GM18507 (cell line): ENCODE data around the gene ELK1.

Source experiments
- DNase-seq: peaks from one replicate; pipeline ENCODE4 v3.0.0; 2011; ENCODE audit warnings: low read depth; ENCODE audit not compliant: insufficient read length; ENCODE audit errors: extremely low spot score
- FAIRE-seq: peaks from 2 replicates; lab custom pipeline; 2011; peaks lifted over from hg19 to GRCh38; lab: Jason Lieb, UNC

ELK1 gene

DNA sequence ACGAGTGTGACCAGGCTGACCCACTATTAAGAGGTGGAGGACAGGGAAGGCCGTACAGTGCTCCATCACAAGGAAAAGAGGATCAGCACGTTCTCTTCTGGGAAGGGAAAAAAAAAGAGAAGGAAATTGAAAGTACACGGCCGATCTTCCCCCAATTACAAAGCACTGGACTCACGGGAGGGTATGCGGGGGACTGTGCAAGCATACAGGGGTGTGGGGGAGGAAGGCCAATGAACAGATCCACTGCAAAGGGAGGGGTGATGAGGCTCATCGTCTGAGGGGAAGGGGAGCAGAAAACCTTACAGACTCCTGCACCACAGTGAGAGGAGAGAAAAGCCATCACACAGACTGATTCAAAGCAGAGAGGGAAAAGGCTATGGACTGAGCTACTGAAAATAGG is 1.1 kb downstream of the ELK1 start:
- DNase-seq (no peak), FAIRE-seq (peak; percentile 65)

DNA sequence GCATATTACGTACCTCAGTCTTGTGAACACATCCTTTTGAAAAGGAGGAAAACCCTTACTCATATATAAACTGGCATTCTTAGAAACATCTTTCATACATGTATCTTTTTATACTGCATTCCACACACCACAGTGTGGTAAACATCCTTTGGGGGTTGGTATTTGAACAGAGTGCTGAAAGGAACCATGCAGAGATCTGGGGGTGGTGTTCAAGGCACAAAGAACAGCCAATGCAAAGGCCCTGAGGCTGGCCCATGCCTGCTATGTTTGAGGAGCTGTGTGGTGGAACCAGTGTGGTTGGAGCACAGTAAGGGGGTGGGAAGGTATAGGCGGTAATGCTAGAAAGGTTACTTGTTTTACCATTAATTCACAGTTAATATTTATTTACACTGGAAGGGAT is 2.0 kb downstream of the ELK1 start:
- DNase-seq (no peak), FAIRE-seq (peak; percentile 66)

GRCh38 chrX:47646636-47647035 is 3.7 kb downstream of the ELK1 start:
- DNase-seq (no peak), FAIRE-seq (no peak)

GRCh38 chrX:47645530-47645929 is 4.8 kb downstream of the ELK1 start:
- FAIRE-seq, result no peak
- DNase-seq, result no peak

DNA sequence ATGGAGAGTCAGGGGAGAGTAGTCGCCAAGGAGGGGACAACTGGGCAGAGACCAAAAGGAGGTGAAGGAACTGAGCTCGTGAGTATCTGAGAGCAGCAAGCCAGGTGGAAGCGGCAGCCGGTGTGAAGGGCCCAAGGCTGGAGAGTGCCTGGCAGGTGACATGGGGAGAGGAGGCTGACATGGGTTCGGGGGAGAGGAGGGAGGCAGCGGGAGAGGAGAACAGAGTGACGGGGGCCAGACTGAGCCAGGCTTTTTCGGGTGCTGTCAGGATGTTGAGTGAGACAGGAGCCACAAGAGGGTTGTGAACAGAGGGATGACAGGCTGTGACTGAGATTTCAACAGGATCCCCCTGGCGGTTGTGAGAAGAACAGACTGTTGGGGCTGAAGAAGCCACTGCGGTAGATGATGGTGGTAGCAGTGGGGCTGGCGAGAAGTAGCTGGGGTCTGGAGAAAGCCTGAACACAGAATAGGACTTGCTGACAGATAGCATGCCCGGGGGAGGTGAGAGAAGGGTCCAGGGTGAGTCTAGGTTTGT is 5.7 kb downstream of the ELK1 start:
- FAIRE-seq (peak; percentile 39), DNase-seq (no peak)

DNA sequence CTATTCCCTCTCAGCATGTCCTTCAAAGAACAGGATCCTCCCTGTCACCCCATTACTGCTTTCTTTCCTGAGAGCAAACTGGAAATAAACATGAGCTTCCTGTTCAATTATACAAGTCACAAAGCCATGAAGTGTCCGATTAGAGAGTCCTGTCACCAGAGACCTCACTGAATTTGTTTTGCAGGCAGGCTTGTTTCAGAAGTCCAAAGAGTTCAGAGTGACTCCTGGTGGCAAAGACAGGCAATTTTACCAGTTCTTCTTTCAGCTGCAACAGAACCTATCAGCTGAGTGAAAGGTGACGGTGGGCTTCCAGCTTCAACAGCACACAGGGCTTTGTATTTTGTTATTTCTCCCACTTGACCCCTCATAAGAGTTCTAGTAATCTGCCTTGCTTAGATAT is 6.4 kb downstream of the ELK1 start:
- no peak for FAIRE-seq
- DNase-seq, result no peak

DNA sequence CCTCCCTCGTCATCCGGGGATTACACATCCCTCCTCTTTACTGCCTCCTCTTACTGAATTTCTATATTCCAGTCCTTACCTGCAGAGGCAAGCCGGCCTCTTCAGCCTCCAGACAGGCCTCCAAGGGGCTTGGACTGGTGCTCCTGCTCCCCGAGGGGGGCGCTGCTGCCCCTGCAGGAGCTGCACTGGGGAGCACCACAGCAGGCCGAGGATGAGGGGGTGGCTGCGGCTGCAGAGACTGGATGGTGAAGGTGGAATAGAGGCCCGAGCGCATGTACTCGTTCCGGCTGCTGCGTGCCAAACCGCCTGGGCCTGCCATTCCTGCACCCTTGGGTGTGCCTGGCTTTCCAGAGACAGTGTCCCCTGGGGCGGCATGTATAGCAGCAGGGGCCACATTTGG is 11.5 kb downstream of the ELK1 start:
- FAIRE-seq (no peak), DNase-seq (no peak)

GRCh38 chrX:47637546-47638195 is 12.7 kb downstream of the ELK1 start:
- DNase-seq, result no peak
- peak; percentile 54 for FAIRE-seq

DNA sequence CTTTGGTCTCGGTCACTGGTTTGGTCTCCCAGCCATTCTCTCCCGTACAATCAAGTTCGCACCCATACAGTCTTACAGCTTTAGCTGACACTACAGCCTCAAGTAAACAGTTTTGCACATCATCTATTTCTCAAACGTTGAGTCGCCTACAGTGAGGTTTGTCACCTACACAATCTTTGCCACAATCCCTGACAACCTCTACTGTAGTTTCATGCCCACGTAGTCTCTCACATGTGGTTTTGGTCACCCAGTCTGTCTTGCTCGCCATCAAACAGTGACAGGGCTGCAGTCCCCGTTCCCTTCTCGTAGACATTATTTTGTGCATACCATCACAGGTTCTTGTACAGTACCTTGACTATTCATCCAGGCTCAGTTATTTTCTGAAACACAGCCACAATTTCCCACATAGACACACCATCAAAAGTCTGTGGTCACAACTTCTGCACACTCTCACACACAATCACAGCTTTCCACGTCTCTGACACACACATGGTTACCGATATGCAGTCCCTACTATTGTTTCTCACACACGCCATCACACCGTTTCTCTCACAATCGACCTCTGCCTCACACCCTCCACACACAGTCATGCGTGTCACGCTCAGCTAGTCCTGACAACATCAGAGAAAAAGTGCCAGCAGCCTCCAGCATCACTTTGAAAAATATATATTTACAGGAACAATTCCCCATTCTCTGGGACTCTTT is 15.3 kb downstream of the ELK1 start:
- DNase-seq (no peak), FAIRE-seq (no peak)

- FAIRE-seq (no peak), DNase-seq (no peak)
Measured at GRCh38 chrX:47633689-47634590, 16.4 kb downstream of the ELK1 start.

- DNase-seq (no peak), FAIRE-seq (no peak)
Measured at GRCh38 chrX:47632666-47633065, 17.7 kb downstream of the ELK1 start.

DNA sequence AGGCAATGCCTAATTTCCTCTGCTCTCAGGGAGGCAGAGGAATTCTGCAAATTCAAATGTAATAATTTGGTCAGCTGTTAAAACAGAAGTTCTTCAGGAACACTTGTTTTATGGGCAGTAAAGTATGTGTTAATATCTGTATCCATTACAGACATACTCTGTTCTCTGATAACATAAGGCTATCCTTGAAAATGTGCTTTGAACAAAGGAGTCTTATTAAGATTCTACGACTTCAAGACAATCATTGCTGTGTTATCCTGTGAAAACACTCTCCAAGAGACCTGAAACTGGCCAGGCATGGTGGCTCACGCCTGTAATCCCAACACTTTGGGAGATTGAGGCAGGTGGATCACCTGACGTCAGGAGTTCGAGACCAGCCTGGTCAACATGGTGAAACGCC is 18.7 kb downstream of the ELK1 start:
- DNase-seq, result no peak
- FAIRE-seq, result no peak

DNA sequence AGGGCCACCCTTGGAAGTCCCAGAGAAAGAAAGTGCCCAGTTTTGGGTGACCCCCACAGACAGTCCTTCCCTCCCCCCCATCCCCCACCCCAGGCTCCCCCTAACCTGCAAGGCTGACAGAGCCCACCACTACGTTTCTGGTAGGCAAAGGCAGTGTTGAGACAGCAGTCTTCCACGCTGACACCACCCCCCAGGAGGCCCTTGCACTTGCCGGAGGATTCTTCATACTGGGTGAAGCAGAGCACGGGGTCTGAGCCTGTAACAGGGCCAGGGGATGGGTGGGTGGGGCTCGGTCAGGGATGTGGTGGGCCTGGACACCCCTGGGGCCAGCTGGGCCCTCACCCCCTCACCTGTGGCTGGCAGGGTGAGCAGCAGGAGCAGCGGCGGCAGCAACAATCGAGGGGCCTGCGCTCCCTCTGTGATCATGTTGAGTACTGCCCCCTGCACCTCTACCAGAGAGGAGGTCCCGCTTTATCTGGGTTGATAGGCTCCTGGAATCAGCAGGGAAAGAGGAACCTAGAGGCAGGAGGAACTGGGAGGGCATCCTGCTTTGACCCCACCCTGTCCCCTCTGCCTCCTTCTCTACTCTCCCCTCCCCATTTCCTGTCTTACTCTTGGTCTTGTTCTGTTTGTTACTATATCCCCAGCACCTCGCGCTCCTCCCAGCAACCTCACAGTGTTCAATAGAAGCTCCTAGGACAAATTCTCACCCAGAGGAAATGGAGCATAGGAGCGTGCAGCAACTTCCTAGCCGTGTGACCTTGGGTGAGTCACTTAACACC is 20.8 kb downstream of the ELK1 start, which contains the start of gene CFP:
CFP (minus strand) TSS at position 512 of the 782 bp plus-strand sequence; CDS start at position 426, 86 bp downstream.
- no peak for DNase-seq
- FAIRE-seq, result peak; percentile 9

- DNase-seq (no peak), FAIRE-seq (peak; percentile 68)
Measured at GRCh38 chrX:47628982-47629381, 21.4 kb downstream of the ELK1 start.

- FAIRE-seq (no peak), DNase-seq (no peak)
Measured at GRCh38 chrX:47625365-47625764, 25.0 kb downstream of the ELK1 start.

GRCh38 chrX:47623540-47624027 is 26.8 kb downstream of the ELK1 start:
- FAIRE-seq (peak; percentile 61), DNase-seq (no peak)

GRCh38 chrX:47621851-47622250 is 28.5 kb downstream of the ELK1 start:
- FAIRE-seq (no peak), DNase-seq (no peak)

DNA sequence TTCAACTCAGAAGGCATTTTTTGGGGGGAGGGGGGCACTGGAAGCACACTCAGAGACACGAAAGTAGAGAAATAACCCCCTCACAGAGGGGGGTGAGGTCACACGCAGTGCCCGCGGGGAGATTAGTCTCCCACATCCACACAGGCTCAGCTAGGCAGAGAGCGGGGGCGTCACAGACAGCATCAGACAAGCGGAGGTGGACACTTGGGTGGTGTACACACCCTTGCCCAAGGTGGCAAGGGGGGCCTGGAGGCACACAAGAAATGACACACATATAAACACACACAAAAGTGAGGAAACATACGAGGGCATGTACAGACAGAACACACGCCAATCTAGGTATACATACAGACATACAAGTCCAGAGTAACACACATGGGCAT is 30.1 kb downstream of the ELK1 start:
- DNase-seq (no peak), FAIRE-seq (no peak)
